ENCODE measurements around the gene MTHFSD.

MTHFSD gene

GRCh38 chr16:86502856-86503748 lies 51.9 kb downstream of the MTHFSD start:
- DNase-seq (ENCODE audit: low spot score): no peak

DNA sequence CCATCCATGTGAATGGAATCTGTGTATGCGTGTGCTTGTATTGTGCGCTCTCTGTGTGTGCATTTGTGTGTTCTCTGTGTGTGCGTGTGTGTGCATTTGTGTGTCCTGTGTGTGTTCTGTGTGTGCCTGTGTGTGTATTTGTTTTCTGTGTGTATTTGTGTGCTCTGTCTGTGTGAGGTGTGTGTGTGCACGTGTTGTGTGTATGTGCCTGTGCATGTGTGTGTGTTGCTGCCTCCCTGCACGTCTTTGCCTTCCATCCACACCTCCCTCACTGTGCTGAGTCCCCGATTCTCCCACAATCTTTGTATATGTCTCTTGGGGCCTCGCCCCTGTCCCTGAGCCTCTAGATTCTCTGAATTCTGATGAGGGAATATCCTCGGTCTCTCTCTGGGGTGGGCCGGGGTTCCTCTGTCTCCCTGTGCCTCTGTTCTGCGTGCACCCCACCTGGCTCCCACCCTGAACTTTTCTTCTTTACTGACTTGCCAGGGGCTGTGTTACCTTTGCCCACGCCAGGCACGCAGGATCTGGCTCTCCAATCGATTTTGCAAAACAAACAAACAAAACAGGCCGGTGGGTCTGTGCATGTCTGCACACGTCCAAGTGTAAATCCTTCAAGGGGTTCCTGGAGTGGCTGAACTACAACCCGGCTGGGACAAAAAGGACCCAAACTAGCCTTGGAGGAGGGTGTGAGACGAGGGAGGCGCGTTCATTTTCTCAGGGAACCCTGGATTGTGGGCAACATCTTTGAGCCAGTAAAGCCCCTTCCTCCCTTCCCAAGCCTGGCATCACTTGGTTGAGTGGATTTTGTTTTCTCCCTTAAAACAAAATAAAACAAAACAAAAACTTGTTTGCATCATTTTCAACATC lies 52.8 kb downstream of the MTHFSD start:
- no peak for DNase-seq (ENCODE audit: low spot score)

GRCh38 chr16:86500708-86501510 lies 54.1 kb downstream of the MTHFSD start:
- no peak for DNase-seq (ENCODE audit: low spot score)

DNA sequence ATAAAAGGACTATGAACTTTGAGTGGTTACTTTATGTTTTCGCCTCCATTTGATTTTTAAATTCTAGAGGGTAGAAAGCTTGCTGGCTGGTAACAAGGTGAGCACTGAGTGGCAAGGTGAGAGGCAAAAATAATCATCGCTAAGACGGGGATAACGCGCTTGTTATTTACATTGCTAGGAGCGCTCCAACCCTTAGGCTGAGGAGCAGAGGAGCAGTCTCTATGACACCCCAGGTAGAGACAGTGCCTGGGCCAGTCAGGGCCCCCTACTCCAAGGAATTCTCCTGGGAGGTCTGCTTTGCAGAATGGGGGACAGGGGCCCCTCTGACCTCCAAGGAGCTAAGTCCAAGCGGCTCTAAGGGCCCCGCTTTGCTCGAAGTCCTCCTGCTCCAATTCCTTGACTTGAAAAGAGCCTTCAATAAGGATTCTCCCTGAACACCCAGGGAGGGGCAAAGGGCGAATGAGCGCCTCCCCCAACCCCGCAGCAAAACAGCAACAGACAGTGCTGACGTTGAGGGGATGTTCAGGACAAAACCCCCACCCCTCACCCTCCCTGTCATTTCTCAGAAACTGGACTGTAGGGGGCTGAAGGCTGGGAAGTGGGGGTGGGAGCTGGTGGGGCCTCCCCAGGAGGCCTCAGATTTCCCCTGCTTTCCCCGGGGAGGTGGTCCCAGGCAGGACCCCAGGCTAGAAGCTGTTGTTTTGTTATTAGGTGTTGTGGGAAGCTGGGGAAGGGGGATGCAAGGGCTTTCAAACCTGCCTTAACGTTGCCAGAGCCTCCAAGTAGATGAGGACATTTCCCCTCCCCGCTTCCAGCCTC lies 54.9 kb downstream of the MTHFSD start:
- no peak for DNase-seq (ENCODE audit: low spot score)

DNA sequence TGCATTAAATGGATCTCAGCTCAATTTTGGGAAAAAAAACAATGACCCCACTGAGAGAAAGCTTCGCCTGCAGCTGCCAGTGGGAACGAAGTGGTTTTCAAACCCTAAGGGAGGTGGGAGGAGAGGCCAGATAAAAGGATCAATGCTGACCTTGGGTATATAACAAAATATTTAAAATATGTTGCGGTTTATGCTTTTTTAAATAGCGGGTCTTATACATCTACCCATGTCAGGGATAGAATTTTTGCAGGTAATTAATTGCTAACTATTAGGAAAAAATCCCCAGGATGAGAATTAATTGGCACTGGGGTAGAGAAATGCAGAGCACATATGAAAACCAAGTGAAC lies 55.6 kb downstream of the MTHFSD start:
- DNase-seq (ENCODE audit: low spot score): no peak

DNA sequence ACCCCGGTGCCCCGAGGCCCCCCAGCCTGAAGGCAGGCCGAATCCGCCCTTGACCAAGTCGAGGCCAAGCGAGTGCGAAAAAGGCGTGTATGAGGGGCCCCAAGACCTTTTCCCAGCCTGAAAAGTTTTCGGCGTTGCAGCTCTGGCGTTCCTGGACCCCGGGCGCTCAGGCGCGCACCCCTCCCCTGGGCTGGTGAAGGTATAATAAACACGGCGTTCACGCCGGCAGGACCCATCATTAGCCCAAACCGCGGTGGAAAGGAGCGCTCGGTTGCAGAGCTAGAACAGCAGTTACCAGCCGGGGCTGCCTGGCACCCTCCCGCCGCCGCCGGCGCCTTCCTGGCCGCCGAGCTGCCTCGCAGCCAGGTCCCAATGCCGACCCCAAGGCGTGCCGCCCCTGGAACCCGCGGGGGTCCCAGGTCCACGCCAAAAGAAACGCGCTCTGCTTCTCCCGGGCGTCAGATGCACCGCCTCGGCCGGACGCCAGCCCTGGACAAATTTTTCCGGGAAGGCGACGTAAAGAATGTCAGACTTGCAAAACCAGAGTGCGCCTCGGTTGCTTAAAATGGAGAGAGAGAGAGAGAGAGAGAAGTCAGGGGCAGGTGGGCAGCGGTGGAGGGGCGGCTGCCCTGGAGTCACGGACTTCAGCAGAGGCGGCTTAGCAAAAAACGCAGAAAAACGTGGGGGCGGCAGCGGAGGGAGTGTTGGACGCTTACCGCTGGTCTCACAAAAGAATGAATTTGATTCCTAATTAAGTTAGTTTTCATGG lies 56.2 kb downstream of the MTHFSD start:
- no peak for DNase-seq (ENCODE audit: low spot score)

DNA sequence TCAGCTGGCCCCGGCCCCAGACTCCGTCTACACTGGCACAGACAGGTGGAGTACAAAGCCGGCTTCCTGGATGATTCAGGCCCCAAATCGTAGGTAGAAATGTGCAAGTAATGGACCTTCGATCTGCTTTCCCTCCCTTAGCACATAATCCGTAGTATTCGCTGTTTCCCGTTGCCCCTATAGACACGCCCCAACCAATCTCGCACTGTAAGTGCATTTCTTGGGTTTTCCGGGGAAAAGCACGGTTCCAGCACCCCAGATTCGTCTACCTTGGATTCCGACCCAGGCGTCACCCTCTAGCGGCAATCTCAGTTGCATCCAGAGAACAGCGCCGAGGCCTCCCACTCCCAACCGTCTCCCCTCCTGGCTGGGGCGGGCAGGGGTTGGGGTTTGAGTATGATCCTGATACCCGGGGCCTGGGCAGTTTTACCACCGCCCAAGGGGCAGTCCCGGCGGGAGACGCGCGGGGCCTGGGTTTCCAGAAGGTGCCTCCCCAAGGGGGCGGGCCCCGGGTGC lies 56.8 kb downstream of the MTHFSD start:
- DNase-seq (ENCODE audit: low spot score): no peak

DNA sequence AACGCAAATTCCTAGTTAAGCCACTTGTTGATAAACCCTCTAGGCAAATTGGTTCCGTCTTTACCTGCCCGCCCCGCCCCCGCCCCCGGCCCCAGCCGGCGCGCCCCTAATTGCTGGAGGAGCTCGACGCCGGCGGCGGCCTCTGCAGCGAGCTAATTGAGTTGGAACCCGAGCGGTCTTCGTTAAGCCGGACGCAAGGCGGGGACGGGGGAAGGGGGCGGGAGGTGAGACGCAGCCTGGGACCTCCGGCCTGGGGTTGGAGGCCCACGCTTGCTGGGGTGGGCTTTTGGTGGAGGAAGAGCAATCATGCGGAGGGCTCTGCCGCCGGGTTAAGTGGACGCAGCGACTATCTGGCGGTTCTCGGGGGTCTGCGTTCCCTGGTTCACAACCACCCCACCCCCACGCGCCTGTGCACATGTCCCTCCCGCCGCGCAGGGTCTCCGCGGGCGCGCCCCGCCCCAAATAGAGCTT lies 57.4 kb downstream of the MTHFSD start:
- no peak for DNase-seq (ENCODE audit: low spot score)

DNA sequence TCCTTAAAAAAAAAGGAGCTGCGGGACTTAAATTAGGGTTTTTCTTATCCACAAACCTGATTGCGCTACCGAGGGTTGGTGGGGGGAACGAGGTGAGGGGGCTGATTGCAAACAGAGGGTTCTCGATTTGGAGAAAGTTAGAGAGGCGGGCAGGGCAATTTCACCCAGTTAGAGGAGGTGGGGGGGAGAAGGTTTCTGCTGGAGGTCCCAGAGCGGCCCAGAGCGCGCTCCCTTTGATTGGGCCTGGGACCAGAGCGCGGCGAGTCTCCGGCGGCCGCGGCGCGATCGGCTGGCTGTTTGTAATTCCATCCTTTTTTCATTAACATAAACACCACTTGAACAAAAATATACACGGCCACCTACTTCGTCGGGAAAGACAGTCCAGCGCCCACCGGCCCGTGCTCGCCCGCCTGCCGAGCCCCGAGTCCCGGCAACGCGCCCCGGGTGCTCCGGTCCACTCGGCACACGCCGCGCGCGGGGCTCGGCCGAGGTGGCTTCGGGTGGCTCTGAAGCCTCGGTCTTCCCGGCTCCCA lies 58.0 kb downstream of the MTHFSD start:
- no peak for DNase-seq (ENCODE audit: low spot score)

- DNase-seq (ENCODE audit: low spot score): no peak
Observed at GRCh38 chr16:86496262-86496928, 58.6 kb downstream of the MTHFSD start.

- no peak for DNase-seq (ENCODE audit: low spot score)
Observed at GRCh38 chr16:86495756-86496261, 59.2 kb downstream of the MTHFSD start.

DNA sequence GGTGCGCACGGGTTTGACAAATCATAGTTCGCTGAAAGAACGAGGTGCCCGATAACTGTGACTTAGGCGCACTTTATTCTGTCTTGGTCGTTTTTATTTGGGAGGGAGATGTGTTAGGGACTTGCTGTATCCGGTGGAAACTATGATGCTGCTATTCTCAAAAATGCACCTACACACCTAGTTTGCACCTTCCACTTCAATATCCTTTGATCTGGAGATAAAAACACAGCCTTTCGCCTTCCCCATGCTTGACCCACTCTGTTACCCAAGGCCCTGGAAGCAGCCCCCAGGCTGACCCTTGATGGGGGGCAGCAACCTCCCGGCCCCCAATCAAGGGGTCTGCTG lies 59.7 kb downstream of the MTHFSD start:
- DNase-seq (ENCODE audit: low spot score): no peak

GRCh38 chr16:86494565-86495356 lies 60.3 kb downstream of the MTHFSD start:
- no peak for DNase-seq (ENCODE audit: low spot score)

DNA sequence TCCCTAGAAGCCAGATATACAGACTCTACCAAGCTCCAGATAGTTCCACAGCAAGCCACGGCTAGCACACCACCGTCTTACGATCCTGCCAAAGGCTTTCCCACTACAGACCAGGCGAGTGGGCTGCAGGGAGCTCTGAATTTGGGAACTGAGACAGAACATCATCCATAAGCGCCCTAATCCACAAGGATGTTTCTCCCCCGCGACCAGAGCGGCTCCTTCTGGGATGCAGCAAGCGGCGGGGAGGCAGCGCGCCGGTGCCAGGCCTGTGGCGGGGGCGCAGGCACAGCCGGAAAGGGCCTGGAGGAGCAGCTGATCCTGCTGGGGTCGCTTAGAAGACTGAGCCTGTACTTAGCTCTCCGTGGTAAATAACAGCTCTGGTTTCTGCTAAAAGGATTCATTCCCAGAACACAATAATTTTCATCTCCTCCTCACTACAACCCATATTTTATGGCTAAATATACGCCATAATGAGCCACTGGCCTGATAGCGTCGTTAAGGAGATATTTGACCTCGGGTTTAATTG lies 60.9 kb downstream of the MTHFSD start:
- DNase-seq (ENCODE audit: low spot score): no peak

GRCh38 chr16:86492961-86493629 lies 61.9 kb downstream of the MTHFSD start:
- no peak for DNase-seq (ENCODE audit: low spot score)

GRCh38 chr16:86492267-86492960 lies 62.6 kb downstream of the MTHFSD start:
- no peak for DNase-seq (ENCODE audit: low spot score)

DNA sequence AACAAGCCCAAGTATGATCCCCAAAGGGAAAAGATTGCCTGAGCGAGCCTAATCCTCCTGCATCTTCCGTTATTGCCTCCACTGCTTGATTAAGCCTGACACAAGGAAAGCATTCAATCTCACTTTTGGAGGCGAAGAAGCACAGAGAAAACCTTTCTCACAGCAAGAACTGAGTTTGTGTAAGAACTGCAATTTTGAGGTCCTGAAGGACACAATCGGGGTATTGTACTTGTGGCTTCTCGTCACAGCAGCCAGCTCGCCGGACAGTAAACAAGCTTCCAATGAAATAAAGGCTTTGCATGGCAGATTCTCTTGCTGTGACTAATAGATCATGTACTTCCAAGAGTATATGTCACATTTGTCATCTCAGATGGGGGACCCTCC lies 63.4 kb downstream of the MTHFSD start:
- DNase-seq (ENCODE audit: low spot score): no peak
